ENCODE results near the gene CUX1. TPM values are rescaled to one million over a fixed set of nuclear protein-coding genes. Genes with fewer than 3 reads are reported as not detected.

The CUX1 gene
- total RNA-seq, 4 donors from 2014 or later = 40.8 to 62.1 (median 43.8) TPM

GRCh38 chr7:101903515-101903868 is 86.1 kb downstream of the CUX1 start:
- no peak for DNase-seq (ENCODE audit: low spot score in 2 of 2)
- TF ChIP-seq POLR2A (IDR thresholded peaks at IDR 0.05) = no peak
- TF ChIP-seq, protein P1, sequence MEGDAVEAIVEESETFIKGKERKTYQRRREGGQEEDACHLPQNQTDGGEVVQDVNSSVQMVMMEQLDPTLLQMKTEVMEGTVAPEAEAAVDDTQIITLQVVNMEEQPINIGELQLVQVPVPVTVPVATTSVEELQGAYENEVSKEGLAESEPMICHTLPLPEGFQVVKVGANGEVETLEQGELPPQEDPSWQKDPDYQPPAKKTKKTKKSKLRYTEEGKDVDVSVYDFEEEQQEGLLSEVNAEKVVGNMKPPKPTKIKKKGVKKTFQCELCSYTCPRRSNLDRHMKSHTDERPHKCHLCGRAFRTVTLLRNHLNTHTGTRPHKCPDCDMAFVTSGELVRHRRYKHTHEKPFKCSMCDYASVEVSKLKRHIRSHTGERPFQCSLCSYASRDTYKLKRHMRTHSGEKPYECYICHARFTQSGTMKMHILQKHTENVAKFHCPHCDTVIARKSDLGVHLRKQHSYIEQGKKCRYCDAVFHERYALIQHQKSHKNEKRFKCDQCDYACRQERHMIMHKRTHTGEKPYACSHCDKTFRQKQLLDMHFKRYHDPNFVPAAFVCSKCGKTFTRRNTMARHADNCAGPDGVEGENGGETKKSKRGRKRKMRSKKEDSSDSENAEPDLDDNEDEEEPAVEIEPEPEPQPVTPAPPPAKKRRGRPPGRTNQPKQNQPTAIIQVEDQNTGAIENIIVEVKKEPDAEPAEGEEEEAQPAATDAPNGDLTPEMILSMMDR (IDR thresholded peaks at IDR 0.05) = no peak

DNA sequence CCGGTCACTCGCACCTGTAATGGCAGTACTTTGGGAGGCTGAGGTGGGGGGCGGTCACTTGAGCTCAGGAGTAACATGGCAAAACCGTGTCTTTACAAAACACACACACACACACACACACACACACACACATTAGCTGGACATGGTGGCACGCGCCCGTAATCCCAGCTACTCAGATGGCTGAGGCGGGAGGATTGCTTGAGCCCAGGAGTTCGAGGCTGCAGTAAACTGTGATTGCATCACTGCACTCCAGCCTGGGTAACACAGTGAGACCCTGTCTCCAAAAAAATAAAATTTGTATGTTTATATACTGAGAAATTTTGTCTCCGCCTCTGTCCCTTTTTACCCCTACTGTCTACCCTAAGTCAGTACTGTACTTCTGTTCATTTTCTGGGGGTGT is 86.6 kb downstream of the CUX1 start:
- intact Hi-C loops (cut with DNase I; ENCODE audit: low total_unique reads) = no loop called here
- H3K4me3 ChIP-seq (ENCODE audit: low read depth, poor library complexity, severe bottlenecking) = no peak overlapping the region
- DNase-seq (ENCODE audit: low spot score in 2 of 2) = no peak
- WGBS, 2 donors = 93 to 94% methylated on average over 10 of the region's 10 CpGs
- no peak for TF ChIP-seq POLR2A (IDR thresholded peaks at IDR 0.05)
- TF ChIP-seq, protein P1 (IDR thresholded peaks at IDR 0.05) = no peak

More at GRCh38 chr7:101903515-101903868, 86.1 kb downstream of the CUX1 start:
- 94 to 95% methylated on average over 13 of the region's 13 CpGs for WGBS, 2 donors
- H3K4me3 ChIP-seq (ENCODE audit: low read depth, poor library complexity, severe bottlenecking) = no peak overlapping the region
- intact Hi-C loops (cut with DNase I; ENCODE audit: low total_unique reads) = no loop called here

- no peak for TF ChIP-seq POLR2A (IDR thresholded peaks at IDR 0.05)
- TF ChIP-seq, protein P1 (IDR thresholded peaks at IDR 0.05) = no peak
- WGBS, 2 donors = 96 to 98% methylated on average over 17 of the region's 17 CpGs
These were observed 87.9 kb downstream of the CUX1 start for GRCh38 chr7:101905203-101905865.

DNA sequence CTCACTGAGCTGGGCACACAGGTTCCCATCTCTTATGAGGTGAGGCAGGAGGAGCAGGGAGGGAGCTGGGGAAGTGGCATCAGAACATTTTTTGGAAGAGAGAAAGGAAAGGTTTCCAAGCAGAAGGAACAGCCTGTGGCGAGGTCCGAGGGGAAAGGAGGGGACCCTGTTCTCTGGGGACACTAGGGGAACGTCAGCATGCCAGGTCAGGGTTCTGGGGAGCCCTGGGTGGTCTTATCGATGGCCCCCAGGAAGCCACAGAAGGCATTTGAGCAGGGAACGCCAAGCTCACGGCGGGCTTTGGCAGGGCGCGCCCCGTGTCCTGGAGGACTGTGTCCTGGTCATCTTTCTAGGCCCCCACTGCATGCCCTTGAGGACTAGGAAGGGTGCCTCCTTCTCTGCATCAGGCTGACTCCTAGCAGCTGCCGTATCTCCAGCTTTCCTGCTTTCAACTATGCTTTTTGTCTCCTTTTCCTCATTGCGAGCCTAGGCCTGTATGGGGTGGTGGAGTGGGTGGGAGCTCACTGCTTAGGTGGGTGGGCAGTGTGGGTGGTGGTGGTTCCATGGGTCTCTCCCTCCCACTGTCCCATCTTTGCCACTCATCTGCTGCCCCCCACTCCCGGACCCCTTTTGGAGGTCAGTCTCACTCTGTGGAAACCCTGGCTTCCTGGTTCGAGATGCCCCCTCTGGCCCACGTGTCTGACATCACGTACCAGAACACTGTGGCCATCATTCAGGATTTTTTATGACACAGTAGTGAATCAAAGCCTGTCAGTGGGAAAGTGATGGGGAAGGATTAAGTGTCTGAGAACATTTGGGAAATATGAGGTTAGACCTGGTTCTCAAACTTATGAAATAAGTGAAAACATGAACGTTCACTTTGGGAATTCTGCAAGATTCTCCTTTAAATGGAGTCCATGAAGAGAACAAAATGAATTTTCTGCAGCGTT is 89.1 kb downstream of the CUX1 start:
- no peak for DNase-seq (ENCODE audit: low spot score in 2 of 2)
- WGBS, 2 donors = 93 to 94% methylated on average over 18 of the region's 18 CpGs
- TF ChIP-seq POLR2A (IDR thresholded peaks at IDR 0.05) = no peak
- TF ChIP-seq, protein P1 (IDR thresholded peaks at IDR 0.05) = no peak
- intact Hi-C loops (cut with DNase I; ENCODE audit: low total_unique reads) = no loop called here
- H3K4me3 ChIP-seq (ENCODE audit: low read depth, poor library complexity, severe bottlenecking) = no peak overlapping the region

More at GRCh38 chr7:101905203-101905865, 87.9 kb downstream of the CUX1 start:
- no peak overlapping the region for H3K4me3 ChIP-seq (ENCODE audit: low read depth, poor library complexity, severe bottlenecking)
- intact Hi-C loops (cut with DNase I; ENCODE audit: low total_unique reads) = no loop called here
- no peak for DNase-seq (ENCODE audit: low spot score in 2 of 2)

DNA sequence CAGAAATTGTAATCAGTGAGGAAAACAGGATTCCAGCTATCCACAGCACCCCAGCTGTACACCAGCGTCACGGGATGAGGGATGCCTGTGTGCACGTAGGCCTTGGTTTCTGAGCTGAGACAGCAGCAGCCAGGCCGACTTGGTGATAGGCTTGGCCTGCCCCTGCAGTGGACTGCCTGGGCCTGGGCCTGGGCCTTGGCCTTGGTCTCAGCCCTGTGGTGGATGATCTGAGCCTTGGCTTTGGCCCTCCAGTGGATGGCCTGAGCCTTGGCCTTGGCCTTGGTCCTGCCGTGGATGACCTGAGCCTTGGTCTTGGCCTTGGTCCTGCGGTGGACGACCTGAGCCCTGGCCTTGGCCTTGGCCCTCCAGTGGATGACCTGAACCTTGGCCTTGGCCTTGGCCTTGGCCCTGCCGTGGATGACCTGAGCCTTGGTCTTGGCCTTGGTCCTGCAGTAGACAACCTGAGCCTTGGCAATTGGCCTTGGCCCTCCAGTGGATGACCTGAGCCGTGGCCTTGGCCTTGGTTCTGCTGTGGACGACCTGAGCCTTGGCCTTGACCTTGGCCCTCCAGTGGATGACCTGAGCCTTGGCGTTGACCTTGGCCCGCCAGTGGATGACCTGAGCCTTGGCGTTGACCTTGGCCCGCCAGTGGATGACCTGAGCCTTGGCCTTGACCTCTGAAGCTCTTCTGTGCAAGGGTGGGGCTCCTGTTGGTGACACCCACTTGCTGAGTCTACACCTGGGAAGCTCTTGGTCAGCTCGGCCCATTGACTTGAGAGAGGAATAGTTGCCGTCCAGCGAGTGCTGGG is 93.8 kb downstream of the CUX1 start:
- DNase-seq (ENCODE audit: low spot score in 2 of 2) = no peak
- 89 to 94% methylated on average over 12 to 17 of the region's 17 CpGs for WGBS, 2 donors
- intact Hi-C loops (cut with DNase I; ENCODE audit: low total_unique reads) = no loop called here
- H3K4me3 ChIP-seq (ENCODE audit: low read depth, poor library complexity, severe bottlenecking) = no peak overlapping the region
- no peak for TF ChIP-seq POLR2A (IDR thresholded peaks at IDR 0.05)
- TF ChIP-seq, protein P1 (IDR thresholded peaks at IDR 0.05) = no peak

Measured in lower leg skin (tissue), 4 donors.